Heart right ventricle (tissue), 16 donors: ENCODE measurements around the gene CEBPA. TPM values are rescaled to one million over a fixed set of nuclear protein-coding genes. Genes with fewer than 3 reads are reported as not detected.

Experiments
- ATAC-seq, 8 donors: fragments of 200-7000 bp; cut with Tn5 transposase; one replicate each; pipeline ENCODE4 v1.9.1; 2020; ENCODE audit warnings: mild to moderate bottlenecking in 8 of 8, moderate library complexity in 8 of 8, moderate number of reproducible peaks in 1 of 8
- DNase-seq, 2 donors: peaks; one replicate each; pipeline ENCODE4 v3.0.0-alpha.2; 2020
- H3K27ac ChIP-seq, 10 donors: fragments of 200-600 bp; sonication (generic) in 2 of 10; one replicate each; pipeline versions ENCODE4 v1.5.0 to v1.8.0; 2020 to 2022; ENCODE audit warnings: mild to moderate bottlenecking in 3 of 10
- H3K27me3 ChIP-seq, 7 donors: fragments of 200-600 bp; one replicate each; pipeline ENCODE4 v1.8.0; 2021 to 2022; ENCODE audit warnings: mild to moderate bottlenecking in 2 of 7
- H3K36me3 ChIP-seq, 9 donors: fragments of 200-600 bp; sonication (generic) in 1 of 9; one replicate each; pipeline versions ENCODE4 v1.5.0 to v1.8.0; 2020 to 2022; ENCODE audit warnings: mild to moderate bottlenecking in 2 of 9
- H3K4me1 ChIP-seq, 9 donors: fragments of 200-600 bp; sonication (generic) in 1 of 9; one replicate each; pipeline versions ENCODE4 v1.5.0 to v1.8.0; 2020 to 2022; ENCODE audit warnings: mild to moderate bottlenecking in 4 of 9
- H3K4me3 ChIP-seq, 10 donors: fragments of 200-600 bp; sonication (generic) in 2 of 10; one replicate each; pipeline versions ENCODE4 v1.5.0 to v1.8.0; 2020 to 2022; ENCODE audit warnings: mild to moderate bottlenecking in 7 of 10, moderate library complexity in 2 of 10
- H3K9me3 ChIP-seq, 11 donors: fragments of 200-600 bp in 10 of 11; sonication (generic) in 2 of 11; one replicate each; pipeline versions ENCODE4 v1.5.0 to v1.8.0; 2013 to 2022; ENCODE audit warnings: mild to moderate bottlenecking in 2 of 11, control low read depth in 1 of 11, moderate library complexity in 1 of 11
- WGBS, 2 donors: extraction: QIAGEN DNeasy Blood & Tissue Kit; methylation state at CpG; one replicate each; pipeline ENCODE4 v1.1.7; 2013; ENCODE audit warnings: inconsistent platforms in 1 of 2; 5-methylcytosine and 5-hydroxymethylcytosine counted together
- intact Hi-C, 10 donors: fragments of 100-400 bp; cut with DNase I; formaldehyde crosslinking; loops; one replicate each; pipeline versions ENCODE4 v1.11.1 to v1.14.2; 2022
- polyA plus RNA-seq, 2 donors: library from polyadenylated mRNA; stranded (reverse); fragments of 200-250 nt; gene quantifications; one replicate each; pipeline ENCODE4 v1.2.3, GENCODE V29; 2013
- total RNA-seq, 10 donors: library from RNA; stranded (reverse); fragmentation: NEBNext Ultra II Directional in 3 of 10; extraction: Animal tissue kit (Norgen Biotek cat#: 25700) in 3 of 10; gene quantifications; one replicate each; pipeline versions ENCODE4 v1.2.1 to v1.2.4, GENCODE V29; 2021 to 2023
- TF ChIP-seq, protein P1 (sequence below), 9 donors: fragments of 200-600 bp; sonication (generic) in 2 of 9; IDR thresholded peaks; one replicate each; pipeline versions ENCODE4 v1.5.0 to v1.8.0; 2021 to 2022; ENCODE audit warnings: antibody characterized with exemption in 9 of 9, mild to moderate bottlenecking in 5 of 9, moderate library complexity in 1 of 9
- donor health status: Arrhythmogenic right ventricular cardiomyopathy.
- donor health status: ischemic (EF 13 %, LVEDD 7.1; RV severe dilation, severe dysfunction).
- donor health status: healthy with polysubstance abuse.
- donor health status: DM: no; HTN: yes; CAD: no.
- donor health status: DM: no; HTN: no; CAD: no.
- donor health status: ischemic (EF 25% LVEDD 6.9; RV normal size, moderate dysfunction).
- donor health status: ischemic (EF 25% LVEDD 5.7; RV mildly dilated, moderate dysfunction).
- donor health status: healthy.
- donor health status: DM: yes; HTN: yes; CAD: no.
- donor health status: Ischemic cardiomyopathy.
- donor health status: ischemic (EF 35%, LVEDD 5.7; RV mildly dilated, moderate dysfunction).
- donor health status: nonischemic (EF 11% LVEDD 7.7; RV severe dilation, severe dysfunction).
- donor health status: DM: yes; HTN: yes; CAD: no.
- donor health status: PGD.
- donor health status: ischemic (EF 29% LVEDD 5.4; RV normal size, mild dysfunction).
- donor health status: nonischemic (EF 23%, LVEDD 6.1; RV moderate dilation, normal function).

The CEBPA gene
- total and polyA plus RNA-seq, 12 donors = 0.71 to 7.7 (median 3.5) TPM

- intact Hi-C loops = loop anchor here in 2 of 10 donors (5.0 kb wide), 2 partner anchors 74 to 404 kb away; no protein-coding TSS in a partner anchor
- TF ChIP-seq, protein P1, sequence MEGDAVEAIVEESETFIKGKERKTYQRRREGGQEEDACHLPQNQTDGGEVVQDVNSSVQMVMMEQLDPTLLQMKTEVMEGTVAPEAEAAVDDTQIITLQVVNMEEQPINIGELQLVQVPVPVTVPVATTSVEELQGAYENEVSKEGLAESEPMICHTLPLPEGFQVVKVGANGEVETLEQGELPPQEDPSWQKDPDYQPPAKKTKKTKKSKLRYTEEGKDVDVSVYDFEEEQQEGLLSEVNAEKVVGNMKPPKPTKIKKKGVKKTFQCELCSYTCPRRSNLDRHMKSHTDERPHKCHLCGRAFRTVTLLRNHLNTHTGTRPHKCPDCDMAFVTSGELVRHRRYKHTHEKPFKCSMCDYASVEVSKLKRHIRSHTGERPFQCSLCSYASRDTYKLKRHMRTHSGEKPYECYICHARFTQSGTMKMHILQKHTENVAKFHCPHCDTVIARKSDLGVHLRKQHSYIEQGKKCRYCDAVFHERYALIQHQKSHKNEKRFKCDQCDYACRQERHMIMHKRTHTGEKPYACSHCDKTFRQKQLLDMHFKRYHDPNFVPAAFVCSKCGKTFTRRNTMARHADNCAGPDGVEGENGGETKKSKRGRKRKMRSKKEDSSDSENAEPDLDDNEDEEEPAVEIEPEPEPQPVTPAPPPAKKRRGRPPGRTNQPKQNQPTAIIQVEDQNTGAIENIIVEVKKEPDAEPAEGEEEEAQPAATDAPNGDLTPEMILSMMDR (IDR thresholded peaks at IDR 0.05) = no peak
- Histone ChIP-seq H3K27me3 (peaks cover 0 to 13% (median 7%) of the 10 kb centered on the region in 7 donors), H3K9me3 (peaks cover 0 to 2% (median 0%) of the 10 kb centered on the region in 11 donors), H3K36me3 (no peaks in the 10 kb centered on the region), H3K4me3 (no peak overlapping the region), H3K27ac (no peak overlapping the region), H3K4me1 (peaks cover 0 to 27% (median 0%) of the 10 kb centered on the region in 9 donors)
- ATAC-seq (no peak), DNase-seq (no peak)
- WGBS, 2 donors = 90 to 96% methylated on average over 4 of the region's 4 CpGs
Observed at GRCh38 chr19:33333151-33333550, 30.8 kb upstream of the CEBPA start.

DNA sequence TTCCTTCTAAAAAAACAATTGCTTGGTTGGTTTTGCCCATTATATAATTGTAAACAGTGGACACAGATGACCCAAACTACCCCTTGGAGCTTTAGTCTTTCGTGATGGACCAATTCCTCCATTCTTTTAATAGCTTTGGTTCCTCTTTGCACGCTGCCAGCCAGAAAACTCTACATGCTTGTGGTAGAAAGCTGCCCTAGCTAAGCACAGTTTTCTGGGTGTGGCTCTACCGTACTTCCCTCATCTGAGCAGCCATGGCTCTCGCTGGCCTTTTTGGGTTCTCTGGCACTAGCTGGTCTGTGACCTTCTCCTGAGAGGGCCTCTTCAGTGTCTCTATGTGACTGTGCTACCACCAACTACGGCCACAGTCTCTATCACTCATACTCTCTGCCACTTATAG, 29.9 kb upstream of the CEBPA start:
- Histone ChIP-seq H3K36me3 (no peaks in the 10 kb centered on the region), H3K27ac (peak overlapping the region in 1 of 10 donors; percentile 10), H3K4me3 (no peak overlapping the region), H3K27me3 (peaks cover 0 to 13% (median 7%) of the 10 kb centered on the region in 7 donors), H3K9me3 (peaks cover 0 to 2% (median 0%) of the 10 kb centered on the region in 11 donors), H3K4me1 (peaks cover 0 to 27% (median 0%) of the 10 kb centered on the region in 9 donors)
- no peak for DNase-seq
- WGBS, 2 donors = 73 to 88% methylated on average over 5 of the region's 5 CpGs
- peak in 5 of 8 donors; percentile 42 to 64 (median 55) for ATAC-seq
- TF ChIP-seq, protein P1 (IDR thresholded peaks at IDR 0.05) = no peak
- intact Hi-C loops = loop anchor here in 2 of 10 donors (5.0 kb wide), 2 partner anchors 75 to 405 kb away; no protein-coding TSS in a partner anchor

- DNase-seq (no peak), ATAC-seq (no peak)
- Histone ChIP-seq H3K4me3 (no peak overlapping the region), H3K27ac (no peak overlapping the region), H3K27me3 (peaks cover 0 to 13% (median 7%) of the 10 kb centered on the region in 7 donors), H3K9me3 (peaks cover 0 to 20% (median 10%) of the 10 kb centered on the region in 11 donors), H3K36me3 (no peaks in the 10 kb centered on the region), H3K4me1 (peaks cover 0 to 27% (median 0%) of the 10 kb centered on the region in 9 donors)
- intact Hi-C loops = loop anchor here in 2 of 10 donors (5.0 kb wide), 2 partner anchors 78 to 408 kb away; no protein-coding TSS in a partner anchor
- WGBS, 2 donors = 68 to 78% methylated on average over 4 of the region's 4 CpGs
- TF ChIP-seq, protein P1 (IDR thresholded peaks at IDR 0.05) = no peak
Observed at GRCh38 chr19:33329736-33330135, 27.4 kb upstream of the CEBPA start.

DNA sequence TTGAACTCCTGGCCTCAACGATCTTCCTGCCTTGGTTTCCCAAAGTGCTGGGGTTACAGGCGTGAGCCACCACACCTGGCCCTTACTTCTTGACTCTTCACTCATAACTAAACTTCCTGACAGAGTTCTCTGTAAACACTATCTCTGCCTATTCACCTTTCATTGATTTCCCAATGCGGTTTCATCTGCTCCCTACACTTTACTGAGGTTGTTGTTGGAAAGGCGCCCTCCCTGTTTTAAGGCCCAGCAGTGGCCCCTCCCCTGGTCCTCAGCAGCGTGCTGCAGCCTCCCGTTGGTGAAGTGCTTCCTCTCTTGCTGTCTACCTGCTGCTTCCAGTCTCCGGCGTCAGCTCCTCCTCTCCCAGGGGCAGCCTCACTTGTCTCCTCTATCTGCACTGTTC, 26.7 kb upstream of the CEBPA start:
- H3K36me3 ChIP-seq = no peaks in the 10 kb centered on the region
- TF ChIP-seq, protein P1 (IDR thresholded peaks at IDR 0.05) = no peak
- 55 to 60% methylated on average over 8 of the region's 8 CpGs for WGBS, 2 donors
- intact Hi-C loops = no loop called here
- ATAC-seq (no peak), DNase-seq (no peak)
- peaks cover 0 to 13% (median 7%) of the 10 kb centered on the region in 7 donors for H3K27me3 ChIP-seq
- H3K9me3 ChIP-seq = peaks cover 0 to 20% (median 10%) of the 10 kb centered on the region in 11 donors
- no peak overlapping the region for H3K27ac ChIP-seq
- H3K4me3 ChIP-seq = no peak overlapping the region
- H3K4me1 ChIP-seq = peaks cover 0 to 27% (median 0%) of the 10 kb centered on the region in 9 donors
